Tibial nerve (tissue), 4 donors: ENCODE measurements around the gene RNF113B. TPM values are rescaled to one million over a fixed set of nuclear protein-coding genes. Genes with fewer than 3 reads are reported as not detected.

Source experiments
- DNase-seq, 2 donors: peaks; one replicate each; pipeline ENCODE4 v3.0.0-alpha.2; 2019; ENCODE audit warnings: low spot score in 2 of 2
- H3K27ac ChIP-seq, 4 donors: fragments of 200-600 bp; sonication (generic) in 3 of 4; one replicate each; pipeline ENCODE4 v1.5.1; 2017 to 2019; ENCODE audit warnings: mild to moderate bottlenecking in 1 of 4
- H3K27me3 ChIP-seq, 2 donors: fragments of 200-600 bp; sonication (generic) in 1 of 2; one replicate each; pipeline versions ENCODE4 v1.5.1 to v1.6.0; 2017 to 2019
- H3K36me3 ChIP-seq, 3 donors: fragments of 200-600 bp; sonication (generic); one replicate each; pipeline ENCODE4 v1.5.1; 2018 to 2019
- H3K4me1 ChIP-seq, 4 donors: fragments of 200-600 bp; sonication (generic) in 3 of 4; one replicate each; pipeline ENCODE4 v1.5.1; 2017 to 2019
- H3K4me3 ChIP-seq, 4 donors: fragments of 200-600 bp; sonication (generic) in 3 of 4; one replicate each; pipeline ENCODE4 v1.5.1; 2017 to 2019; ENCODE audit warnings: mild to moderate bottlenecking in 1 of 4, moderate library complexity in 1 of 4
- H3K9me3 ChIP-seq, 4 donors: fragments of 200-600 bp; sonication (generic) in 3 of 4; one replicate each; pipeline ENCODE4 v1.5.1; 2017 to 2019
- EP300 ChIP-seq, 2 donors: sonication (generic); formaldehyde crosslinking; IDR thresholded peaks; one replicate each; pipeline ENCODE4 v1.6.1; 2017; ENCODE audit warnings: antibody characterized with exemption in 2 of 2, mild to moderate bottlenecking in 1 of 2
- POLR2A ChIP-seq, 2 donors: fragments of 450-650 bp; IDR thresholded peaks; one replicate each; pipeline ENCODE4 v1.6.1; 2017; ENCODE audit warnings: antibody characterized with exemption in 2 of 2, mild to moderate bottlenecking in 2 of 2, moderate library complexity in 2 of 2
- WGBS, 2 donors: methylation state at CpG; one replicate each; pipeline ENCODE4 v1.1.5; 2018; 5-methylcytosine and 5-hydroxymethylcytosine counted together
- total RNA-seq, 4 donors: library from RNA; depleted of rRNA; stranded (reverse); fragments of >200 nt; gene quantifications; one replicate each; pipeline ENCODE4 v1.1.0, GENCODE V29; 2016
- TF ChIP-seq, protein P1 (sequence below), 5 experiments: fragments of 200-600 bp in 3 of 5; fragments of 450-650 bp in 2 of 5; sonication (generic) in 3 of 5; IDR thresholded peaks; one replicate each; pipeline ENCODE4 v1.5.1; 2016 to 2019; ENCODE audit warnings: antibody characterized with exemption in 5 of 5, mild to moderate bottlenecking in 3 of 5, moderate library complexity in 2 of 5

RNF113B gene
- total RNA-seq, 4 donors from 2014 or later = not detected

DNA sequence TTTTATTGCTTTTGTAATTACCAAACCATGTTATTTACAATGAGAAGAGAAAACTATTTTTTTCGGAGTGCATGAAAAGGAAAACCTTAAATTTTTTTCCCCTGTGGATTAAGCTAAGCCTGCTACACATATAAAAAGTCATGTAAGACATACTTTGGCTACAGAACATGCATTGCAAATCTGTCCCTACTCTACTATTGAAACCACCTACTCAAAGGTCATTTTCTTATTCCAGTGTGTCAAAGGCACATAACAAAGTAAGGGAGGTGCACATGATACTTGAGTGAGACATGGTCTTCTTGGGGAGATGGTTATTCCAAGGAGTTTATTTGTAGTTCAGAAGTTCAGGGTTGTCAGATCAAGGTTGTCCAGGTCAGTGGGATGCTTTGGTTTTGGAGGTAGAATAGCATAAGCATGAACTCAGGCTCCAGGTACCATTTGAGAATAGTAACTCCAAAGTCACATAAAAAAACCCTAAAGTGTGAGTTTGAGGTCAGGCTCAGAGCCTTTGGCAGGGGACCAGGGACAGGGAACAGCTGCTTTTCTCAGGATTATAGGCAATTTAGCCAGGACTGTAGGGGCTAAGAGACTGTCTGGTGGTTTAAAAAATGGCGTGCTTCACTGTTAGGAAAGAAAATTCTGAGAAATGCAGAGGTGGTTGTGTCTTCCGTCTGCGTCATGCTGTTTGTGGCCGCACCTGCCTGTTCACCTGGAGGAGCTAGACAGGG lies 18.7 kb downstream of the RNF113B start:
- WGBS, 2 donors = 81 to 84% methylated on average over 5 of the region's 5 CpGs
- TF ChIP-seq, protein P1, sequence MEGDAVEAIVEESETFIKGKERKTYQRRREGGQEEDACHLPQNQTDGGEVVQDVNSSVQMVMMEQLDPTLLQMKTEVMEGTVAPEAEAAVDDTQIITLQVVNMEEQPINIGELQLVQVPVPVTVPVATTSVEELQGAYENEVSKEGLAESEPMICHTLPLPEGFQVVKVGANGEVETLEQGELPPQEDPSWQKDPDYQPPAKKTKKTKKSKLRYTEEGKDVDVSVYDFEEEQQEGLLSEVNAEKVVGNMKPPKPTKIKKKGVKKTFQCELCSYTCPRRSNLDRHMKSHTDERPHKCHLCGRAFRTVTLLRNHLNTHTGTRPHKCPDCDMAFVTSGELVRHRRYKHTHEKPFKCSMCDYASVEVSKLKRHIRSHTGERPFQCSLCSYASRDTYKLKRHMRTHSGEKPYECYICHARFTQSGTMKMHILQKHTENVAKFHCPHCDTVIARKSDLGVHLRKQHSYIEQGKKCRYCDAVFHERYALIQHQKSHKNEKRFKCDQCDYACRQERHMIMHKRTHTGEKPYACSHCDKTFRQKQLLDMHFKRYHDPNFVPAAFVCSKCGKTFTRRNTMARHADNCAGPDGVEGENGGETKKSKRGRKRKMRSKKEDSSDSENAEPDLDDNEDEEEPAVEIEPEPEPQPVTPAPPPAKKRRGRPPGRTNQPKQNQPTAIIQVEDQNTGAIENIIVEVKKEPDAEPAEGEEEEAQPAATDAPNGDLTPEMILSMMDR (IDR thresholded peaks at IDR 0.05) = no peak
- TF ChIP-seq POLR2A (IDR thresholded peaks at IDR 0.05) (no peak), EP300 (IDR thresholded peaks at IDR 0.05) (no peak)
- DNase-seq = no peak
- no peak overlapping the region for H3K27ac ChIP-seq
- no peaks in the 10 kb centered on the region for H3K27me3 ChIP-seq
- H3K36me3 ChIP-seq = no peaks in the 10 kb centered on the region
- H3K4me3 ChIP-seq = no peak overlapping the region
- H3K4me1 ChIP-seq = no peaks in the 10 kb centered on the region
- H3K9me3 ChIP-seq = no peaks in the 10 kb centered on the region

DNA sequence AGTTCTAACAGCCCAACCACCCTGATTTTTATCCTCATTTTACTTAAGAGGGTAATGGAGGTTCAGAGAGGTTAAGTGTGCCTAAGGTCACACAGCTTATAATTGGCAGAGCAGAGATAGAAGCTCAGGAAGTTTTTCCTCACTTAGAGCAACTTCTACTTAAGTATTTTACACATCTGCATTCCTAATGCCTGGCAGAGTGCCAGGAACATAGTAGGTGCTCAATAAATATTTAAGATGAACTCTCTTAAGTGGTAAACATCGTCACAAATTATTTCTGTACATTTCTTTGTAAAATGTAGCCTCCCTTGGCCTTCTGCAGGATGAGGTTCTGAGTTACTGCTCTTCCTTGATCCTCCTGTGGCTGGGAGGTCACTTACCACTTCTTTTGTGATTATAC lies 19.5 kb downstream of the RNF113B start:
- H3K36me3 ChIP-seq = no peaks in the 10 kb centered on the region
- H3K4me1 ChIP-seq = no peaks in the 10 kb centered on the region
- H3K27ac ChIP-seq = no peak overlapping the region
- no peak for DNase-seq
- no peaks in the 10 kb centered on the region for H3K9me3 ChIP-seq
- no peak overlapping the region for H3K4me3 ChIP-seq
- WGBS, 2 donors = 81 to 90% methylated on average over 1 of the region's 1 CpG
- H3K27me3 ChIP-seq = no peaks in the 10 kb centered on the region
- no peak for TF ChIP-seq POLR2A (IDR thresholded peaks at IDR 0.05)
- TF ChIP-seq EP300 (IDR thresholded peaks at IDR 0.05) = no peak
- TF ChIP-seq, protein P1 (IDR thresholded peaks at IDR 0.05) = no peak

DNA sequence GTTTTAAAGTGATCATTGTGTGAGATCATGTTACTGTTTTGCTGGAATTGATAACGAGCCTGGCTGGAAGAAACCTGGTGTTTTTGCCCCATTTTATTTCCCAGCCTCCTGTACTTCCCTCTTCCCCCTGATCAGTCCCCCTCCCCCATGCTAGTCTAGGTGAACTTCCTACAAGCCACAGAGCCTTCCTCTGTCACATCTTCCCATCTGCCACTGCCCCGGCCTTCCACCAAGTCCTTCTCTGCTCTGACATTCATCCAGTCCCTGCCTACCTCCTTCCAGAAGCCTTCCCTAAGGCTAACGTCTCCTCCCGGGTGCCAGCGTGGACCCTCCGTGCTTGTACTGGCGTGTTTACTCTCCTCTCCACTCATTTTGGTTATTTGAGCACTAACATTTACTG lies 19.9 kb downstream of the RNF113B start:
- no peaks in the 10 kb centered on the region for H3K36me3 ChIP-seq
- H3K9me3 ChIP-seq = no peaks in the 10 kb centered on the region
- H3K27ac ChIP-seq = no peak overlapping the region
- TF ChIP-seq, protein P1 (IDR thresholded peaks at IDR 0.05) = no peak
- TF ChIP-seq EP300 (IDR thresholded peaks at IDR 0.05) (no peak), POLR2A (IDR thresholded peaks at IDR 0.05) (no peak)
- no peaks in the 10 kb centered on the region for H3K4me1 ChIP-seq
- WGBS, 2 donors = 82 to 84% methylated on average over 7 of the region's 7 CpGs
- no peak for DNase-seq
- no peaks in the 10 kb centered on the region for H3K27me3 ChIP-seq
- no peak overlapping the region for H3K4me3 ChIP-seq

DNA sequence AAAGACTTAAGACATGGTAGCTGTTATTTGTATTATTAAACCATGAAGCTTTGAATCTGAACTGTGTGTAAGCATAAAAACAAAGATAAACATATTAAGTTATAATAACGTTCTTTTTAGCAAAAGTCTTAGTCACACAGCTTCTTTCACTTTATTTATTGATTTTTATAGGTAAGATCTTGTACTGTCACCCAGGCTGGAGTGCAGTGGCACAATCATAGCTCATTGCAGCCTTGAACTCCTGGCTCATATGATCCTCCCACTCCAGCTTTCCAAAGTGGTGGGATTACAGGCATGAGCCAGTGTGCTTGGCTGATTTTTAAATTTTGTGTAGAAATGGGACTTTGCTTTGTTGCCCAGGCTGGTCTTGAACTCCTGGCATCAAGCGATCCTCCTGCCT lies 20.8 kb downstream of the RNF113B start:
- H3K27me3 ChIP-seq = no peaks in the 10 kb centered on the region
- DNase-seq = no peak
- no peaks in the 10 kb centered on the region for H3K9me3 ChIP-seq
- no peak overlapping the region for H3K4me3 ChIP-seq
- H3K27ac ChIP-seq = no peak overlapping the region
- WGBS, 2 donors = 77 to 83% methylated on average over 2 of the region's 2 CpGs
- no peaks in the 10 kb centered on the region for H3K4me1 ChIP-seq
- H3K36me3 ChIP-seq = no peaks in the 10 kb centered on the region
- TF ChIP-seq POLR2A (IDR thresholded peaks at IDR 0.05) = no peak
- TF ChIP-seq, protein P1 (IDR thresholded peaks at IDR 0.05) = no peak
- TF ChIP-seq EP300 (IDR thresholded peaks at IDR 0.05) = no peak

DNA sequence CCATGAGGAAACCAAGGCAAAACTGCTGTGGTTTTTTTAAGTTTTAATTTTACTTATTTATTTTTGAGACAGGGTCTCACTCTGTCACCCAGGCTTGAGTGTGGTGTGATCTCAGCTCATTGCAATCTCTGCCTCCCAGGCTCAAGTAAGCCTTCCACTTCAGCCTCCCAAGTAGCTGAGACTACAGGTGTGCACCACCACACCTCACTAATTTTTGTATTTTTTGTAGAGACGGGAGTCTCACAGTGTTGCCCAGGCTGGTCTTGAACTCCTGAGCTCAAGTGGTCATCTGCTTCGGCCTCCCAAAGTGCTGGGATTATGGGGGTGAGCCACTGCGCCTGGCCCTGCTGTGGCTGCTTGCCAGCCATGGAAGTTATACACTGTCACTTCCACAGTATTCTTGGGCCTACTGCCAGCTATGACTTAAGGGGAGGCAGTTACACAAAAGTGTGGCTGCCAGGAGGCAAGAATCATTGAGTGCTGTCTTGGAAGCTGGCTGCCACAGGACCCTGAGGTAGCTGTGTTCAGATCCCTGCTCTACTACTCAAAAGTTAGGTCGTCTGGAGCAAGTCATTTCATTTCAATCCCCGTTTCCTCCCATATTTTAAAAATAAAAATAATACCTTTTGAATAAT lies 21.5 kb downstream of the RNF113B start:
- DNase-seq = no peak
- no peak overlapping the region for H3K27ac ChIP-seq
- H3K4me3 ChIP-seq = no peak overlapping the region
- H3K27me3 ChIP-seq = no peaks in the 10 kb centered on the region
- TF ChIP-seq POLR2A (IDR thresholded peaks at IDR 0.05) = no peak
- no peak for TF ChIP-seq EP300 (IDR thresholded peaks at IDR 0.05)
- TF ChIP-seq, protein P1 (IDR thresholded peaks at IDR 0.05) = no peak
- no peaks in the 10 kb centered on the region for H3K36me3 ChIP-seq
- WGBS, 2 donors = 59 to 76% methylated on average over 5 of the region's 5 CpGs
- H3K9me3 ChIP-seq = no peaks in the 10 kb centered on the region
- no peaks in the 10 kb centered on the region for H3K4me1 ChIP-seq
